Type B pancreatic cell (in vitro differentiated cells): ENCODE results near the gene RBAK. TPM values are rescaled to one million over a fixed set of nuclear protein-coding genes. Genes with fewer than 3 reads are reported as not detected.

Source experiments
- DNase-seq: peaks from one replicate; pipeline ENCODE4 v3.0.0; 2021; ENCODE audit warnings: mixed read lengths; ENCODE audit not compliant: unreplicated experiment; ENCODE audit errors: extremely low spot score
- H3K27ac Mint-ChIP-seq: 2 replicates; pipeline ENCODE4 v1.8.0; 2021; ENCODE audit warnings: mild to moderate bottlenecking, mixed read lengths
- H3K27me3 Mint-ChIP-seq: 2 replicates; pipeline ENCODE4 v1.8.0; 2021; ENCODE audit warnings: mixed read lengths
- H3K36me3 Mint-ChIP-seq: 2 replicates; pipeline ENCODE4 v1.8.0; 2021; ENCODE audit warnings: mixed read lengths
- H3K4me1 Mint-ChIP-seq: one replicate; pipeline ENCODE4 v1.8.0; 2021; ENCODE audit warnings: mixed read lengths; ENCODE audit not compliant: unreplicated experiment
- H3K4me3 Mint-ChIP-seq: 2 replicates; pipeline ENCODE4 v1.8.0; 2021; ENCODE audit warnings: mild to moderate bottlenecking, mixed read lengths
- H3K9me3 Mint-ChIP-seq: 2 replicates; pipeline ENCODE4 v1.8.0; 2021; ENCODE audit warnings: mixed read lengths
- CTCF ChIP-seq: fragments of 200-600 bp; sonication (generic); conservative IDR thresholded peaks from 2 replicates; pipeline ENCODE4 v1.5.0; 2021; ENCODE audit warnings: antibody characterized with exemption, mild to moderate bottlenecking
- total RNA-seq: library from RNA; stranded (reverse); gene quantifications from 2 replicates; pipeline ENCODE4 v1.2.1, GENCODE V29; 2021; ENCODE audit warnings: low replicate concordance

RBAK gene
- total RNA-seq, 1 donor from 2014 or later: 15.9 TPM

- Mint-ChIP-seq H3K4me3 (no peak overlapping the region), H3K36me3 (no peaks in the 10 kb centered on the region), H3K9me3 (no peaks in the 10 kb centered on the region), H3K27ac (no peak overlapping the region), H3K4me1 (no peaks in the 10 kb centered on the region), H3K27me3 (peaks cover 15% of the 10 kb centered on the region)
- TF ChIP-seq CTCF: no peak
- DNase-seq: no peak
Observed at GRCh38 chr7:5117095-5117970, 71.7 kb downstream of the RBAK start.

Other genes with a start within 250 kb of the RBAK start
- 0.07 and 0.56 TPM in 2 replicates for gene PAPOLB, start 183.8 kb upstream of the RBAK start, total RNA-seq
- 0.93 and 11.8 TPM in 2 replicates for gene RADIL, start 162.1 kb upstream of the RBAK start, total RNA-seq
- gene MMD2, start 86.7 kb upstream of the RBAK start, total RNA-seq: not detected in 2 replicates
- 84.3 and 89.5 TPM in 2 replicates for gene WIPI2, start 144.4 kb downstream of the RBAK start, total RNA-seq
- gene SLC29A4, start 237.1 kb downstream of the RBAK start, total RNA-seq: 76.1 and 79.6 TPM in 2 replicates